ENCODE data around the gene P2RY10. TPM values are rescaled to one million over a fixed set of nuclear protein-coding genes. Genes with fewer than 3 reads are reported as not detected.
"Not testable (repeated sequence)": the region's sequence is repeated elsewhere in the genome, so short reads cannot be mapped to it uniquely, and the experiment has no call there.

P2RY10 gene
- 62.6 and 69.7 TPM in 2 replicates for total RNA-seq

- intact Hi-C loops (cut with micrococcal nuclease), result loop anchor here (1.0 to 10.0 kb wide), 10 partner anchors 137 to 1862 kb away; partner anchors contain the start of genes BRWD3, CYSLTR1 and RTL3
These were observed at the start of gene P2RY10 for GRCh38 chrX:78945186-78945912. P2RY10 (plus strand) TSS chrX:78945391; CDS start chrX:78960521, 15,130 bp downstream.

- intact Hi-C loops (cut with micrococcal nuclease), result no loop called here
These were observed 22.4 kb upstream of the P2RY10 start for GRCh38 chrX:78922754-78923153.

- intact Hi-C loops (cut with micrococcal nuclease), result no loop called here
These were observed 21.8 kb upstream of the P2RY10 start for GRCh38 chrX:78923198-78924015.

- intact Hi-C loops (cut with micrococcal nuclease), result no loop called here
These were observed 13.4 kb upstream of the P2RY10 start for GRCh38 chrX:78931814-78932213.

- intact Hi-C loops (cut with micrococcal nuclease), result no loop called here
These were observed 10.3 kb upstream of the P2RY10 start for GRCh38 chrX:78934866-78935265.

- intact Hi-C loops (cut with micrococcal nuclease), result loop anchor here (2.0 to 10.0 kb wide), 4 partner anchors 202 to 430 kb away; partner anchors contain the start of gene RTL3
These were observed 840 bp upstream of the P2RY10 start for GRCh38 chrX:78944351-78944750.

GRCh38 chrX:78946178-78946931 is 1.2 kb downstream of the P2RY10 start:
- intact Hi-C loops (cut with micrococcal nuclease), result loop anchor here (5.0 to 10.0 kb wide), 8 partner anchors 136 to 1861 kb away; partner anchors contain the start of genes BRWD3, CYSLTR1 and RTL3

GRCh38 chrX:78950009-78950835 is 5.0 kb downstream of the P2RY10 start:
- intact Hi-C loops (cut with micrococcal nuclease), result no loop called here

GRCh38 chrX:78957049-78957767 is 12.0 kb downstream of the P2RY10 start:
- intact Hi-C loops (cut with micrococcal nuclease), result no loop called here

GRCh38 chrX:78957768-78958130 is 12.6 kb downstream of the P2RY10 start:
- intact Hi-C loops (cut with micrococcal nuclease), result no loop called here

- intact Hi-C loops (cut with micrococcal nuclease), result no loop called here
These were observed 13.4 kb downstream of the P2RY10 start for GRCh38 chrX:78958419-78959116.

GRCh38 chrX:78960888-78961287 is 15.7 kb downstream of the P2RY10 start:
- intact Hi-C loops (cut with micrococcal nuclease), result no loop called here

- intact Hi-C loops (cut with micrococcal nuclease), result no loop called here
These were observed 19.4 kb downstream of the P2RY10 start for GRCh38 chrX:78964598-78964997.

GRCh38 chrX:78979789-78980464 is 34.7 kb downstream of the P2RY10 start:
- intact Hi-C loops (cut with micrococcal nuclease), result no loop called here

GRCh38 chrX:78989349-78989748 is 44.2 kb downstream of the P2RY10 start:
- intact Hi-C loops (cut with micrococcal nuclease), result no loop called here

GRCh38 chrX:78997870-78998558 is 52.8 kb downstream of the P2RY10 start:
- intact Hi-C loops (cut with micrococcal nuclease), result no loop called here

GRCh38 chrX:79007540-79007939 is 62.3 kb downstream of the P2RY10 start:
- intact Hi-C loops (cut with micrococcal nuclease), result not testable (repeated sequence)

Data from T-helper 2 cell treated with Interferon-gamma antibody and Interleukin-4, amounts not matched to agents 100 ng/mL and 5 ng/mL, for 36 hours (primary cell).